Measurements from ENCODE around the gene KCTD7. TPM values are rescaled to one million over a fixed set of nuclear protein-coding genes. Genes with fewer than 3 reads are reported as not detected.
A peak's percentile ranks its signal among the peaks of the same experiment; 100 is the strongest.
"Not testable (repeated sequence)": the region's sequence is repeated elsewhere in the genome, so short reads cannot be mapped to it uniquely, and the experiment has no call there.

KCTD7 gene
- total and polyA plus RNA-seq, 2 donors (not counting 1 experiment from before 2014, with no cell fraction given), result 15.2 to 17.4 TPM

GRCh38 chr7:66630531-66630930 lies 1.9 kb downstream of the KCTD7 start:
- peaks cover 14% of the 10 kb centered on the region for H3K79me2 ChIP-seq (ENCODE audit: control insufficient read depth, insufficient read depth, low read length)
- no peaks in the 10 kb centered on the region for H3K36me3 ChIP-seq (ENCODE audit: control insufficient read depth, insufficient read depth, low read length)
- peaks cover 7% of the 10 kb centered on the region for H3K4me1 ChIP-seq (ENCODE audit: control insufficient read depth, extremely low read depth, insufficient read depth, low read length)
- no peak overlapping the region for H3K4me3 ChIP-seq (replicated peaks in 1 of 4; ENCODE audit: control extremely low read depth in 1 of 4, insufficient read depth in 1 of 4, low read depth in 3 of 4, low read length in 4 of 4)
- no peak overlapping the region for H3K27ac ChIP-seq (ENCODE audit: insufficient read depth, low read length)
- DNase-seq (ENCODE audit: low read depth in 2 of 2), result peak in 1 of 2 donors; percentile 13
- H3K27me3 ChIP-seq (ENCODE audit: control insufficient read depth, insufficient read depth, low read length), result no peaks in the 10 kb centered on the region
- TF ChIP-seq CTCF (conservative IDR thresholded peaks at IDR 0.05 in 1 of 2, IDR thresholded peaks at IDR 0.05 in 1 of 2; ENCODE audit: low read depth in 1 of 2, low read length in 2 of 2), result no peak
- no peak for TF ChIP-seq EZH2 (IDR thresholded peaks at IDR 0.05; ENCODE audit: low read length, missing control alignments)
- H2AFZ ChIP-seq (ENCODE audit: low read length), result no peak overlapping the region
- no peak overlapping the region for H3K9ac ChIP-seq (ENCODE audit: insufficient read depth, low read length)
- no peaks in the 10 kb centered on the region for H3K9me3 ChIP-seq (ENCODE audit: control insufficient read depth, insufficient read depth, low read depth, low read length)
- H4K20me1 ChIP-seq (ENCODE audit: control insufficient read depth, extremely low read depth, insufficient read depth, low read length), result no peaks in the 10 kb centered on the region
- H3K4me2 ChIP-seq (ENCODE audit: extremely low read depth, insufficient read depth, low read length), result peak overlapping the region; percentile 46

- no peak overlapping the region for H3K9ac ChIP-seq (ENCODE audit: insufficient read depth, low read length)
- H3K4me1 ChIP-seq (ENCODE audit: control insufficient read depth, extremely low read depth, insufficient read depth, low read length), result peaks cover 8% of the 10 kb centered on the region
- no peaks in the 10 kb centered on the region for H4K20me1 ChIP-seq (ENCODE audit: control insufficient read depth, extremely low read depth, insufficient read depth, low read length)
- H3K79me2 ChIP-seq (ENCODE audit: control insufficient read depth, insufficient read depth, low read length), result peaks cover 14% of the 10 kb centered on the region
- DNase-seq (ENCODE audit: low read depth in 2 of 2), result peak in 1 of 2 donors; percentile 47
- no peak overlapping the region for H3K4me3 ChIP-seq (replicated peaks in 1 of 4; ENCODE audit: control extremely low read depth in 1 of 4, insufficient read depth in 1 of 4, low read depth in 3 of 4, low read length in 4 of 4)
- no peaks in the 10 kb centered on the region for H3K36me3 ChIP-seq (ENCODE audit: control insufficient read depth, insufficient read depth, low read length)
- no peak overlapping the region for H2AFZ ChIP-seq (ENCODE audit: low read length)
- no peak overlapping the region for H3K27ac ChIP-seq (ENCODE audit: insufficient read depth, low read length)
- H3K4me2 ChIP-seq (ENCODE audit: extremely low read depth, insufficient read depth, low read length), result no peak overlapping the region
- no peak for TF ChIP-seq CTCF (conservative IDR thresholded peaks at IDR 0.05 in 1 of 2, IDR thresholded peaks at IDR 0.05 in 1 of 2; ENCODE audit: low read depth in 1 of 2, low read length in 2 of 2)
- no peak for TF ChIP-seq EZH2 (IDR thresholded peaks at IDR 0.05; ENCODE audit: low read length, missing control alignments)
- H3K27me3 ChIP-seq (ENCODE audit: control insufficient read depth, insufficient read depth, low read length), result no peaks in the 10 kb centered on the region
- H3K9me3 ChIP-seq (ENCODE audit: control insufficient read depth, insufficient read depth, low read depth, low read length), result no peaks in the 10 kb centered on the region
Measured at GRCh38 chr7:66631471-66631870, 2.8 kb downstream of the KCTD7 start.

- Histone ChIP-seq H3K36me3 (ENCODE audit: control insufficient read depth, insufficient read depth, low read length) (peaks cover 17% of the 10 kb centered on the region), H4K20me1 (ENCODE audit: control insufficient read depth, extremely low read depth, insufficient read depth, low read length) (no peaks in the 10 kb centered on the region), H3K9ac (ENCODE audit: insufficient read depth, low read length) (no peak overlapping the region), H3K27me3 (ENCODE audit: control insufficient read depth, insufficient read depth, low read length) (no peaks in the 10 kb centered on the region), H2AFZ (ENCODE audit: low read length) (no peak overlapping the region), H3K4me3 (replicated peaks in 1 of 4; ENCODE audit: control extremely low read depth in 1 of 4, insufficient read depth in 1 of 4, low read depth in 3 of 4, low read length in 4 of 4) (no peak overlapping the region), H3K79me2 (ENCODE audit: control insufficient read depth, insufficient read depth, low read length) (peaks cover 8% of the 10 kb centered on the region), H3K9me3 (ENCODE audit: control insufficient read depth, insufficient read depth, low read depth, low read length) (no peaks in the 10 kb centered on the region), H3K4me2 (ENCODE audit: extremely low read depth, insufficient read depth, low read length) (no peak overlapping the region), H3K4me1 (ENCODE audit: control insufficient read depth, extremely low read depth, insufficient read depth, low read length) (peaks cover 2% of the 10 kb centered on the region), H3K27ac (ENCODE audit: insufficient read depth, low read length) (no peak overlapping the region)
- TF ChIP-seq CTCF (conservative IDR thresholded peaks at IDR 0.05 in 1 of 2, IDR thresholded peaks at IDR 0.05 in 1 of 2; ENCODE audit: low read depth in 1 of 2, low read length in 2 of 2) (no peak), EZH2 (IDR thresholded peaks at IDR 0.05; ENCODE audit: low read length, missing control alignments) (no peak)
- DNase-seq (ENCODE audit: low read depth in 2 of 2), result no peak
Measured at GRCh38 chr7:66634816-66635215, 6.1 kb downstream of the KCTD7 start.

GRCh38 chr7:66635322-66635981 lies 6.8 kb downstream of the KCTD7 start:
- H4K20me1 ChIP-seq (ENCODE audit: control insufficient read depth, extremely low read depth, insufficient read depth, low read length); H2AFZ ChIP-seq (ENCODE audit: low read length); H3K9ac ChIP-seq (ENCODE audit: insufficient read depth, low read length); H3K79me2 ChIP-seq (ENCODE audit: control insufficient read depth, insufficient read depth, low read length); H3K4me1 ChIP-seq (ENCODE audit: control insufficient read depth, extremely low read depth, insufficient read depth, low read length); H3K27me3 ChIP-seq (ENCODE audit: control insufficient read depth, insufficient read depth, low read length); H3K9me3 ChIP-seq (ENCODE audit: control insufficient read depth, insufficient read depth, low read depth, low read length); H3K4me3 ChIP-seq (replicated peaks in 1 of 4; ENCODE audit: control extremely low read depth in 1 of 4, insufficient read depth in 1 of 4, low read depth in 3 of 4, low read length in 4 of 4); H3K4me2 ChIP-seq (ENCODE audit: extremely low read depth, insufficient read depth, low read length); DNase-seq (ENCODE audit: low read depth in 2 of 2): not testable (repeated sequence)
- peak overlapping the region; percentile 23 for H3K27ac ChIP-seq (ENCODE audit: insufficient read depth, low read length)
- peaks cover 19% of the 10 kb centered on the region for H3K36me3 ChIP-seq (ENCODE audit: control insufficient read depth, insufficient read depth, low read length)
